GM19193 (cell line): ENCODE data around the gene NAXD.
A peak's percentile ranks its signal among the peaks of the same experiment; 100 is the strongest.

ENCODE experiments used
- POLR2A ChIP-seq: IDR thresholded peaks from 4 replicates; pipeline ENCODE4 v1.6.1; 2011; ENCODE audit not compliant: insufficient read depth, insufficient read length; ENCODE audit errors: extremely low read depth

NAXD gene

GRCh38 chr13:110644892-110645521 lies 29.7 kb downstream of the NAXD start:
- TF ChIP-seq POLR2A, result no peak

GRCh38 chr13:110645750-110646149 lies 30.4 kb downstream of the NAXD start:
- no peak for TF ChIP-seq POLR2A

GRCh38 chr13:110646442-110647364 lies 31.4 kb downstream of the NAXD start:
- peak; percentile 7 for TF ChIP-seq POLR2A

GRCh38 chr13:110647365-110647737 lies 32.0 kb downstream of the NAXD start:
- no peak for TF ChIP-seq POLR2A

GRCh38 chr13:110648146-110648819 lies 32.9 kb downstream of the NAXD start:
- TF ChIP-seq POLR2A, result no peak

- no peak for TF ChIP-seq POLR2A
These were observed 33.6 kb downstream of the NAXD start for GRCh38 chr13:110648848-110649421.

- no peak for TF ChIP-seq POLR2A
These were observed 34.2 kb downstream of the NAXD start for GRCh38 chr13:110649551-110649950.

GRCh38 chr13:110650436-110650835 lies 35.1 kb downstream of the NAXD start:
- no peak for TF ChIP-seq POLR2A

GRCh38 chr13:110651271-110651670 lies 35.9 kb downstream of the NAXD start:
- TF ChIP-seq POLR2A, result no peak

- no peak for TF ChIP-seq POLR2A
These were observed 36.4 kb downstream of the NAXD start for GRCh38 chr13:110651726-110652230.

- TF ChIP-seq POLR2A, result no peak
These were observed 36.9 kb downstream of the NAXD start for GRCh38 chr13:110652231-110652730.

- no peak for TF ChIP-seq POLR2A
These were observed 37.4 kb downstream of the NAXD start for GRCh38 chr13:110652764-110653163.

- no peak for TF ChIP-seq POLR2A
These were observed 37.9 kb downstream of the NAXD start for GRCh38 chr13:110653271-110653670.

GRCh38 chr13:110653851-110654250 lies 38.5 kb downstream of the NAXD start:
- TF ChIP-seq POLR2A, result no peak

- no peak for TF ChIP-seq POLR2A
These were observed 41.9 kb downstream of the NAXD start for GRCh38 chr13:110657196-110657595.
